SU-DHL-6 (cell line): ENCODE measurements around the gene CDK18.

Experiments
- CTCF ChIP-seq: fragments of 200-600 bp; sonication (generic); IDR thresholded peaks from one replicate; pipeline ENCODE4 v1.5.1; 2017; ENCODE audit warnings: antibody characterized with exemption, mild to moderate bottlenecking, low read length, moderate library complexity; ENCODE audit not compliant: insufficient read depth, poor library complexity, severe bottlenecking
- EZH2phosphoT487 ChIP-seq: fragments of 200-600 bp; sonication (generic), shearing (Covaris generic); conservative IDR thresholded peaks from 2 replicates; pipeline ENCODE4 v1.6.1; 2018; ENCODE audit warnings: mild to moderate bottlenecking, antibody characterized with exemption, low read length, moderate library complexity, mixed read lengths

GRCh38 chr1:205494115-205494514, 10.4 kb upstream of the CDK18 start:
- TF ChIP-seq CTCF (no peak), EZH2phosphoT487 (no peak)
